GM18909 (cell line): Measurements from ENCODE around the gene TBC1D13.
"Not testable (repeated sequence)": the region's sequence is repeated elsewhere in the genome, so short reads cannot be mapped to it uniquely, and the experiment has no call there.

Experiments
- ATAC-seq: cut with Tn5 transposase; IDR thresholded peaks from one replicate; pipeline ENCODE4 v1.9.1; 2021; ENCODE audit warnings: mild to moderate bottlenecking; ENCODE audit not compliant: unreplicated experiment, poor library complexity

TBC1D13 gene

DNA sequence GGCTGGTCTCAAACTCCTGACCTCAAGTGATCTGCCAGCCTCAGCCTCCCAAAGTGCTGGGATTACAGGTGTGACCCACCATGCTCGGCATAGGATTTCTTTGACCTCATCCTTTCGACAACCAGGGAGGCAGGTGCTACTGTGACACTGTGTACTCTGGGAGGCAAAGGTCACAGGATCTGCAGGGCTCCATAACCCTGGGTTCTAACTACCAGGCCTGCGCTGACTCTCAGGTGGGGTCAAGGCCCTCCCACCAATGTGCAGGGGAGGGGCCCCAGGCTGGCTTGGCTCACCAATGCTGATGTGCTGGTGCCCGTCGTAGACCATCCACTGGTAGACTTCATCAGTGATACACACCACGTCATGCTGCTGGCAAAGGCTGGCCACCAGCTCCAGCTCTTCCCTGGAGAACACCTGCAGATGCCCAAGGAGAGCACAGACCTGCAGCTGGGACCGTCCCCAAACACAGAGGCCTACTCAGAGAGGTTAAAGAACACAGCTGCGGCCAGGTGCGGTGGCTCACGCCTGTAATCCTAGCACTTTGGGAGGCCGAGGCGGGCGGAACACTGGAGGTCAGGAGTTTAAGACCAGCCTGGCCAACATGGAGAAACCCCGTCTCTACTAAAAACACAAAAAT is 49.6 kb downstream of the TBC1D13 start:
- no peak for ATAC-seq

DNA sequence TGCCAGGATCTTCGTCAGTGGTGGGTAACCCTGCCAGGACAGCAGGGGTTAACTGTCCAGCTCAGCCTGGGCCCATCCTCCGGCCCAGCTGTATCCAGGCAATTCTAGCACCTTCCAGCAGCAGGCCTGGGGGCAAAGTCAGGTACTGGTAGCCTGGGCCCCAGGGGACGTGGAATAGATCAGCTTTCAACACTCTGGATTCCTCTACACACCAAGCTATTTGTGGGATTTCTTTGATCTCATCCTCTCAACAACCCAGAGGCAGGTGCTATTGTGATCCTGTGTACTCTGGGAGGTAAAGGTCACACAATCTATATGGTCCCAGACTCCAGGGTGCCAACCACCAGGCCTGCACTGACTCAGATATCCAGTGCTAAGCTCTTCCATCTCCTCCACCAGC is 51.3 kb downstream of the TBC1D13 start:
- no peak for ATAC-seq

DNA sequence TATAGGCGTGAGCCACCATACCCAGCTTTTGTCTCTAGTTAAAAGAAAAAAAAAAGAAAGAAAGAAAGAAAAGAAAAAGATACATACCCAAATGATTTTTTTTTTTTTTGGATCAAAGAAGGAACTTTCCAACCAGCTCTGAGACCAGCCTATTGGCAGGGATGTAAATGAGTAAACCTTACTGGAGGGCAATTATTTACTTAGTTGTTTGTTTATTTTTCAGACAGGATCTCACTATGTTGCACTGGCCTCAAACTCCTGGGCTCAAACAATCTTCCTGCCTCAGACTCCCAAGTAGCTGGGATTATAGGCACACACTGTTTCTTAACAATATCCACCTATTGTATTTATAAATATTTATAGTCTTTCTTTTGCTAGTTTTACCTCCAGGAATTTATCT is 53.5 kb downstream of the TBC1D13 start:
- no peak for ATAC-seq

GRCh38 chr9:128841694-128842492 is 54.8 kb downstream of the TBC1D13 start:
- no peak for ATAC-seq

DNA sequence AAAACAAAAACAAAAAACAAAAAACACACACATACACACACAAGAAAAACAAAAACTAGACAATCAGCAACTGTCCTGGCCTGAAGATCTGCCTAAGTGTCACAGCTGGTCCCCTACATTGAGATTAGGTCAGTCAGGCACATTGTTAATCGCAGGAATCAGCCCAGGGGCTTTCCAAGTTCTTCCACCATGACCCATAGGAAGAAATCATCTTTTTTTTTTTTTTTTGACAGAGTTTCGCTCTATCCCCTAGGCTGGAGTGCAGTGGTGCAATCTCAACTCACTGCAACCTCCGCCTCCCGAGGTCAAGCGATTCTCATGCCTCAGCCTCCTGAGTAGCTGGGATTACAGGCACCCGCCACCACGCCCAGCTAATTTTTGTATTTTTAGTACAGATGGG is 56.1 kb downstream of the TBC1D13 start:
- not testable (repeated sequence) for ATAC-seq

GRCh38 chr9:128845186-128845931 is 58.3 kb downstream of the TBC1D13 start:
- ATAC-seq = no peak

DNA sequence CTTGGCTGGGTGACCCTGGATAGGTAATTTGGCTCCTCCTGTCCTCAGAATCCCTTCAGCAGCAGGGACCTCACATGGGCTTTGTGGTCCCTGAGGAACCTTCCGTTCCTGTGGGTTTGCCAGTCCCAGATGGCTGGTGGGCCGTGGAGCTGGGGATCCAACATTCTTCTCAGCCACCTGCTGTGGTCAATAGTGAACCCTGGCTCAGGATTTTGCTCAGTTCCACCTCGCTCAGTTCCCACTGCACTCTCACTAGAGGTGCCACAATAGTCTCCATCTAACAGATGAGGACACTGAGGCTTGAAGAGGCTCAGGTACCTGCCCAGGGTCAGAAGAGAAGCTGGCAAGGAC is 59.6 kb downstream of the TBC1D13 start:
- ATAC-seq = no peak

DNA sequence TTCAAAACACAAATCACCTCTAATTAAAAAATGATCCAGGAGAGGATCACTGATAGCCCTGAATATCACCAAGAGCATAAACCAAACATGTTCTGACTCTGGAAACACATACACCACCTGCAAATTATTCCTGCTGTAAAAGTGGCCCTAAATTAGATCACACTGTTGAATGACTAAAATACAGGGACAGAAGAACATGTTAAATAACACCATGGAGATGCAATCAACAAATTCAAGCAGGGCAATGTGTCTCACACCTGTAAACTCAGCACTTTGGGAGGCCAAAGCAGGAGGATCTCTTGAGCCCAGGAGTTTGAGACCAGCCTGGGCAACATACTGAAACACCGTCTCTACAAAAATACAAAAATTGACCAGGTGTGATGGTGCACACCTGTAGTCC is 60.8 kb downstream of the TBC1D13 start:
- no peak for ATAC-seq

GRCh38 chr9:128851024-128851423 is 64.0 kb downstream of the TBC1D13 start:
- ATAC-seq = not testable (repeated sequence)

DNA sequence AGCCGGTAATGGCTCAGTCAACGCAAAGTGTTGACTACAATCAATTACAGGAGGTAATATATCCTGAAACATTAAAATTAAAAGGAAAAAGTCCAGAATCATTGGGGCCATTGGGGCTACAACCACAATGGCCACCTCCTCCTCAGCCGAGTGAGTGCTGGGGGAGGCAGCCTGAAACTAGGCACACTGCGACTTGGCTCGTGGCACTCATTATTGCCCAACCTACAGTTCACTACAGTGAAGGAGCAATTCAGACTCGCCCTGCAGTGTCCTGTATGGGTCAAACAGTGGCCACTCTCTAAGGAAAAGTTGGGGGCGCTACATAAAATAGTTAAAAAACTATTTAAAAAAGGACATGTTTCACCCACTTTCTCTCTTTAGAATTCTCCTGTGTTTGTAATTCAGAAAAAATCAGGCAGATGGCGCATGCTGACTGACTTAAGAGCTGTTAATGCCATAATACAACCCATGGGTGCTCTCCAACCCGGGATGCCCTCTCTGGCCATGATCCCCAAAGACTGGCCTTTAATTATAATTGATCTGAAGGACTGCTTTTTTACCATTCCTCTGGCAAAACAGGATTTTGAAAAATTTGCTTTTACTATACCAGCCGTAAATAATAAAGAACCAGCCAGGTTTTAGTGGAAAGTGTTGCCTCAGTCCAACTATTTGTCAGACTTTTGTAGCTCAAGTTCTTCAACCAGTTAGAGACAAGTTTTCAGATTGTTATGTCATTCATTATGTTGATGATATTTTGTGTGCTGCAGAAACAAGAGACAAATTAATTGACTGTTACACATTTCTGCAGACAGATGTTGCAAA is 64.9 kb downstream of the TBC1D13 start:
- not testable (repeated sequence) for ATAC-seq

DNA sequence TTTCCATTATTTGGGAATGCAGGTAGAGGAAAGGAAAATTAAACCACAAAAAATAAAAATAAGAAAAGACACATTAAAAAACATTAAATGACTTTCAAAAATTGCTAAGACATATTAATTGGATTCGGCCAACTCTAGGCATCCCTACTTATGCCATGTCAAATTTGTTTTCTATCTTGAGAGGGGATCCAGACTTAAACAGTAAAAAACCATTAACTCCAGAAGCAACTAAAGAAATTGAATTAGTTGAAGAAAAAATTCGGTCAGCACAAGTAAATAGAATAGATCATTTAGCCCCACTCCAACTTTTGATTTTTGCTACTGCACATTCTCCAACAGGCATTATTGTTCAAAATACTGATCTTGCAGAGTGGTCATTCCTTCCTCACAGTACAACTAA is 65.6 kb downstream of the TBC1D13 start:
- not testable (repeated sequence) for ATAC-seq

- not testable (repeated sequence) for ATAC-seq
These were observed 67.4 kb downstream of the TBC1D13 start for GRCh38 chr9:128854454-128854853.

DNA sequence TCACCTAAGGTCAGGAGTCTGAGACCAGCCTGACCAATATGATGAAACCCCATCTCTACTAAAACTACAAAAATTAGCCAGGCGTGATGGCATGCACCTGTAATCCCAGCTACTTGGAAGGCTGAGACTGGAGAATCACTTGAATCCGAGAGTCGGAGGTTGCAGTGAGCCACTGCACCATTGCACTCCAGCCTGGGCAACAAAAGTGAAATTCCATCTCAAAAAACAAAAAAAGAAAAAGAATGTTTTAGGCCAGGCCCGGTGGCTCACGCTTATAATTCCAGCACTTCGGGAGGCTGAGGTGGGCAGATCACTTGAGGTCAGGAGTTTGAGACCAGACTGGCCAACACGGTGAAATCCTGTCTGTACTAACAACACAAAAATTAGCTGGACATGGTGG is 71.4 kb downstream of the TBC1D13 start:
- not testable (repeated sequence) for ATAC-seq
